ENCODE results near the gene DUSP22.

DUSP22 gene

DNA sequence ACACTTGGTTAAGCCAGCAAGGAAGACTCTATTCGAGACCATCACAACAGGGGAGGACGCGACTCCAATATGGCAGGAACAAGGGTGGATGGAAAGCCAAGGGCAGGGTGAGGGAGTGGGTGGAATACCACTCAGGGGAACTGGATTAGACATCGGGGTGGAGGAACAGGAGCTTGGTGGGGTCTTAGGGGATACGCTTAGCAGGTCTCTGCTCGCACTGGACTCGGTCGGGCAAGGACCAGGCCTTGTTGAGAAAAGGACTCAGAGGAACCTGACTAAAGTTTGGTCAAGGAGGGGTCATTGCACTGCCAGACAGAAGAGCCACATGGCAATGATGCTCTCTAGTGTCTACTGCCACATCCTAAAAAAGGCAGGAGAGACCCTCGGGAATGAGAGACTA lies 10.5 kb downstream of the DUSP22 start:
- Histone ChIP-seq H3K9me3 (ENCODE audit: control insufficient read depth in 5 of 5, low read length in 5 of 5) (no peaks in the 10 kb centered on the region), H3K4me3 (ENCODE audit: low read depth in 1 of 5, low read length in 5 of 5) (no peak overlapping the region), H3K27me3 (ENCODE audit: control insufficient read depth in 5 of 5, insufficient read depth in 4 of 5, low read length in 5 of 5) (no peaks in the 10 kb centered on the region), H3K4me1 (ENCODE audit: control insufficient read depth in 5 of 5, insufficient read depth in 5 of 5, low read length in 5 of 5) (peaks cover 6 to 35% (median 28%) of the 10 kb centered on the region in 5 donors), H3K36me3 (ENCODE audit: control insufficient read depth in 5 of 5, insufficient read depth in 5 of 5, low read length in 5 of 5) (peaks cover 0 to 19% (median 12%) of the 10 kb centered on the region in 5 donors), H3K27ac (ENCODE audit: low read depth, low read length) (no peak overlapping the region), H3K9ac (ENCODE audit: low read length in 5 of 5) (no peak overlapping the region)

DNA sequence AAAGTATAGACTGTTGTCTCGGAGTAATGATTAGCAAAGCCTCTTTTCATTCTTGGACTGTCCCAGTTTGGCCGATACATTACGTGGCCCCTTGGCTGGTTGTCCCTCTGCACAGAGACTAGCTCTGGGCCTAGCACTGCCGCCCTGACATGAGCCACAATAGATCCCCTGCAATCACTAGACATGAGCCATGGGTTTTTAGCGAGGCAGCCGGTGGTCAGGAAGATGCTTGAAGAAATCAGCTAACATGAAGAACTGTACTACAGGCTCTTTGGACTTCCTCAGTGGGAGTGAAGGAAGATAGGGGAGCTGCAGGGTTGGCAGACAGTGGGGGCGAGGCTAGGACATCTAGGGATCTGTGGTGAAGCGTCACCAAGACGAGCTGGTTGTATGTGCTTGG lies 11.0 kb downstream of the DUSP22 start:
- H3K4me3 ChIP-seq (ENCODE audit: low read depth in 1 of 5, low read length in 5 of 5): no peak overlapping the region
- H3K9ac ChIP-seq (ENCODE audit: low read length in 5 of 5): no peak overlapping the region
- H3K27ac ChIP-seq (ENCODE audit: low read depth, low read length): no peak overlapping the region
- H3K27me3 ChIP-seq (ENCODE audit: control insufficient read depth in 5 of 5, insufficient read depth in 4 of 5, low read length in 5 of 5): no peaks in the 10 kb centered on the region
- peaks cover 5 to 33% (median 28%) of the 10 kb centered on the region in 5 donors for H3K4me1 ChIP-seq (ENCODE audit: control insufficient read depth in 5 of 5, insufficient read depth in 5 of 5, low read length in 5 of 5)
- no peaks in the 10 kb centered on the region for H3K9me3 ChIP-seq (ENCODE audit: control insufficient read depth in 5 of 5, low read length in 5 of 5)
- H3K36me3 ChIP-seq (ENCODE audit: control insufficient read depth in 5 of 5, insufficient read depth in 5 of 5, low read length in 5 of 5): peaks cover 0 to 24% (median 12%) of the 10 kb centered on the region in 5 donors

DNA sequence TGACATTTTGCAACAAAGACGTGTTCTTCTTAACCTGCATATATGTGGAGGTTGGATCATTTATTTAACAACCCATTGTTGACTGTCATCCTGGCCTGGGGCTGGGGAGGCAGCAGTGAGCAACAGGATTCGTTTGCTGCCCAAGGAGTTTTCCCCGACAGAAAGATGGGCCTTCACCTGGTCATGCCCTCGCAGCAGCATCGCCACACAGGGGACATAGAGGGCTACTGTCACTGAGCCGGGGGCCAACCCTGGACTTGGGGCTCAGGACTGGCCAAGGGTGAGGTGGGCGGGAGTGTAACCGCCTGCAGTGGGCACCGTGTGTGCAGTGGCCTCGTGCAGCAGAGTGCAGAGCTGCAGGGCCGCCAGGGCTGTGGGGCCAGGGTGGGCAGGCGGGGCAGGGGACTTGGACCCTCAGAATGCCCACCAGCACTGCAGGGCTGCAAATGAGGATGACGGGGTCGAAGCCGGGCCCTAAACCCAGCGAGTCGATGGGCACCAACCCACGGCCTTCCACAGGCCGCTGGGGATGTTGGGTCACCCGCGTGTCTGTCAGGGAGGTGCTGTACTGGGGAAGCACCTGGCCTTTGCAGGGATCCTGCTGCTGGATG lies 11.8 kb downstream of the DUSP22 start:
- peaks cover 5 to 25% (median 21%) of the 10 kb centered on the region in 5 donors for H3K4me1 ChIP-seq (ENCODE audit: control insufficient read depth in 5 of 5, insufficient read depth in 5 of 5, low read length in 5 of 5)
- H3K36me3 ChIP-seq (ENCODE audit: control insufficient read depth in 5 of 5, insufficient read depth in 5 of 5, low read length in 5 of 5): peaks cover 0 to 26% (median 12%) of the 10 kb centered on the region in 5 donors
- H3K27ac ChIP-seq (ENCODE audit: low read depth, low read length): no peak overlapping the region
- no peaks in the 10 kb centered on the region for H3K9me3 ChIP-seq (ENCODE audit: control insufficient read depth in 5 of 5, low read length in 5 of 5)
- H3K27me3 ChIP-seq (ENCODE audit: control insufficient read depth in 5 of 5, insufficient read depth in 4 of 5, low read length in 5 of 5): no peaks in the 10 kb centered on the region
- no peak overlapping the region for H3K9ac ChIP-seq (ENCODE audit: low read length in 5 of 5)
- no peak overlapping the region for H3K4me3 ChIP-seq (ENCODE audit: low read depth in 1 of 5, low read length in 5 of 5)

- Histone ChIP-seq H3K27me3 (ENCODE audit: control insufficient read depth in 5 of 5, insufficient read depth in 4 of 5, low read length in 5 of 5) (no peaks in the 10 kb centered on the region), H3K4me3 (ENCODE audit: low read depth in 1 of 5, low read length in 5 of 5) (no peak overlapping the region), H3K9me3 (ENCODE audit: control insufficient read depth in 5 of 5, low read length in 5 of 5) (no peaks in the 10 kb centered on the region), H3K9ac (ENCODE audit: low read length in 5 of 5) (no peak overlapping the region), H3K36me3 (ENCODE audit: control insufficient read depth in 5 of 5, insufficient read depth in 5 of 5, low read length in 5 of 5) (peaks cover 0 to 26% (median 12%) of the 10 kb centered on the region in 5 donors), H3K4me1 (ENCODE audit: control insufficient read depth in 5 of 5, insufficient read depth in 5 of 5, low read length in 5 of 5) (peaks cover 5 to 19% (median 16%) of the 10 kb centered on the region in 5 donors), H3K27ac (ENCODE audit: low read depth, low read length) (no peak overlapping the region)
These were observed 12.6 kb downstream of the DUSP22 start for GRCh38 chr6:304833-305370.

GRCh38 chr6:305371-306206 lies 13.3 kb downstream of the DUSP22 start:
- no peaks in the 10 kb centered on the region for H3K27me3 ChIP-seq (ENCODE audit: control insufficient read depth in 5 of 5, insufficient read depth in 4 of 5, low read length in 5 of 5)
- no peaks in the 10 kb centered on the region for H3K9me3 ChIP-seq (ENCODE audit: control insufficient read depth in 5 of 5, low read length in 5 of 5)
- no peak overlapping the region for H3K9ac ChIP-seq (ENCODE audit: low read length in 5 of 5)
- peaks cover 5 to 19% (median 16%) of the 10 kb centered on the region in 5 donors for H3K4me1 ChIP-seq (ENCODE audit: control insufficient read depth in 5 of 5, insufficient read depth in 5 of 5, low read length in 5 of 5)
- H3K36me3 ChIP-seq (ENCODE audit: control insufficient read depth in 5 of 5, insufficient read depth in 5 of 5, low read length in 5 of 5): peaks cover 0 to 26% (median 12%) of the 10 kb centered on the region in 5 donors
- no peak overlapping the region for H3K4me3 ChIP-seq (ENCODE audit: low read depth in 1 of 5, low read length in 5 of 5)
- no peak overlapping the region for H3K27ac ChIP-seq (ENCODE audit: low read depth, low read length)

DNA sequence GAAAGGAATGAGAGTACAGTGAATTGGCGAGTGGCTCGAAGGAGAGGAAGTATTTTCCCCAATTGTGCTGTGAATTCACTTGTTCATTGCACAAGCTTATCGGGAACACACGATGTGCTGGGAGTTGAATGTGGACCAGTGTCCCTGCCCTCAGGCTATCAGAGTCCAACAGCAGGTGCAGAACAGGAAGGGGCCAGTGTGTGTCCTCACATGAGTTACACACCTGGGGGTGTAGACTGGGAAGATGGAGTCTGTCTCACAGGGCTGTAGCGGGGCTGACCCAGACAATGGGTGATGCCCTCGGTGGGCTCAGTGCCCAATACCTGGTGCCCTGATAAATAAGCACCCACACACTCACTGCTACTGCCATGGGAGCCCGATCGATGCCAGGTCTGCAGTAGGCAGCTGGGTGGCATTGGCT lies 14.4 kb downstream of the DUSP22 start:
- no peak overlapping the region for H3K9ac ChIP-seq (ENCODE audit: low read length in 5 of 5)
- no peaks in the 10 kb centered on the region for H3K27me3 ChIP-seq (ENCODE audit: control insufficient read depth in 5 of 5, insufficient read depth in 4 of 5, low read length in 5 of 5)
- peaks cover 5 to 21% (median 16%) of the 10 kb centered on the region in 5 donors for H3K4me1 ChIP-seq (ENCODE audit: control insufficient read depth in 5 of 5, insufficient read depth in 5 of 5, low read length in 5 of 5)
- H3K27ac ChIP-seq (ENCODE audit: low read depth, low read length): no peak overlapping the region
- peak overlapping the region in 1 of 5 donors; percentile 13 for H3K4me3 ChIP-seq (ENCODE audit: low read depth in 1 of 5, low read length in 5 of 5)
- peaks cover 0 to 26% (median 12%) of the 10 kb centered on the region in 5 donors for H3K36me3 ChIP-seq (ENCODE audit: control insufficient read depth in 5 of 5, insufficient read depth in 5 of 5, low read length in 5 of 5)
- no peaks in the 10 kb centered on the region for H3K9me3 ChIP-seq (ENCODE audit: control insufficient read depth in 5 of 5, low read length in 5 of 5)

GRCh38 chr6:307065-307814 lies 15.0 kb downstream of the DUSP22 start:
- H3K4me3 ChIP-seq (ENCODE audit: low read depth in 1 of 5, low read length in 5 of 5): peak overlapping the region in 1 of 5 donors; percentile 13
- H3K27ac ChIP-seq (ENCODE audit: low read depth, low read length): no peak overlapping the region
- H3K9me3 ChIP-seq (ENCODE audit: control insufficient read depth in 5 of 5, low read length in 5 of 5): no peaks in the 10 kb centered on the region
- no peaks in the 10 kb centered on the region for H3K27me3 ChIP-seq (ENCODE audit: control insufficient read depth in 5 of 5, insufficient read depth in 4 of 5, low read length in 5 of 5)
- H3K4me1 ChIP-seq (ENCODE audit: control insufficient read depth in 5 of 5, insufficient read depth in 5 of 5, low read length in 5 of 5): peaks cover 7 to 27% (median 21%) of the 10 kb centered on the region in 5 donors
- H3K36me3 ChIP-seq (ENCODE audit: control insufficient read depth in 5 of 5, insufficient read depth in 5 of 5, low read length in 5 of 5): peaks cover 0 to 26% (median 12%) of the 10 kb centered on the region in 5 donors
- H3K9ac ChIP-seq (ENCODE audit: low read length in 5 of 5): no peak overlapping the region

DNA sequence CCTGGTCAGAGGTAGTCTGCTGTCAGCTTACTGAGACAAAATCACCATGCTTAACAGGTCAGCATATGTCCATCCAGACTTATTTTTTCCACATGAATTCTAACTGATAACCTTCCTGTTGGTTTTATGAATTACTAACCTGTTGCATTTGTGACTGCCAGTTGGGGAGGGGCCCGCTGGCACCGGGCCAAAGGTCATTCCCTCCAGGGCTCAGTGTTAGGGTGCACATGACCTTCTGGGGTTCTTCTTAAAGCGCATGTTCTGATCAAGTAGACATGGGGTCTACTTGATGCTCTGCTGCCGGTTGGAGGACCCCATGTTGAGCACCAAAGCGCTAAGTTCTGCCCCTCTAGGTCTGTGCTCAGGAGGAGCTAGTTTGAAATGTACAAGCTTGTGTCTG lies 15.6 kb downstream of the DUSP22 start:
- Histone ChIP-seq H3K27me3 (ENCODE audit: control insufficient read depth in 5 of 5, insufficient read depth in 4 of 5, low read length in 5 of 5) (no peaks in the 10 kb centered on the region), H3K4me3 (ENCODE audit: low read depth in 1 of 5, low read length in 5 of 5) (no peak overlapping the region), H3K9me3 (ENCODE audit: control insufficient read depth in 5 of 5, low read length in 5 of 5) (no peaks in the 10 kb centered on the region), H3K27ac (ENCODE audit: low read depth, low read length) (no peak overlapping the region), H3K36me3 (ENCODE audit: control insufficient read depth in 5 of 5, insufficient read depth in 5 of 5, low read length in 5 of 5) (peaks cover 0 to 26% (median 12%) of the 10 kb centered on the region in 5 donors), H3K9ac (ENCODE audit: low read length in 5 of 5) (no peak overlapping the region), H3K4me1 (ENCODE audit: control insufficient read depth in 5 of 5, insufficient read depth in 5 of 5, low read length in 5 of 5) (peaks cover 7 to 29% (median 23%) of the 10 kb centered on the region in 5 donors)

DNA sequence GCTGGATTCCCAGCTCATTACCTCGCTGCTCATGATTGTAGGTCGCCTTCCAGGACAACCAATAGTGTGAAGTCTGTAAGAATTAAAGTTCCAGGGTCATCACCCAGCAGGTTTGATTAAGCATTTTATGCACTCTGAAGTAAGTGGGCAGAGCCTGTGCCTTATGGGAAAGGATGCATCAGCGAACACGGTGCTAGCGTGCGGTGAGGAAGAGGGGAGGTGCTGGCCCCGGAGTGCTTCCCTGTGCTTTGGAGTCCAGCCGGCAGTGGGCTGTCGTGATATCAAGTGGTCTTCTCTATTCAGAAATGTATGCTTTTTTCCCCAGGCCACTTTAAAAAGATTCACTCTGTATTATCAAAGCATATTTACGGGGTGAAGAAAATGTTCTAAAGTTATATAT lies 16.0 kb downstream of the DUSP22 start:
- Histone ChIP-seq H3K4me3 (ENCODE audit: low read depth in 1 of 5, low read length in 5 of 5) (no peak overlapping the region), H3K27ac (ENCODE audit: low read depth, low read length) (no peak overlapping the region), H3K36me3 (ENCODE audit: control insufficient read depth in 5 of 5, insufficient read depth in 5 of 5, low read length in 5 of 5) (peaks cover 0 to 26% (median 12%) of the 10 kb centered on the region in 5 donors), H3K4me1 (ENCODE audit: control insufficient read depth in 5 of 5, insufficient read depth in 5 of 5, low read length in 5 of 5) (peaks cover 7 to 33% (median 23%) of the 10 kb centered on the region in 5 donors), H3K9me3 (ENCODE audit: control insufficient read depth in 5 of 5, low read length in 5 of 5) (no peaks in the 10 kb centered on the region), H3K27me3 (ENCODE audit: control insufficient read depth in 5 of 5, insufficient read depth in 4 of 5, low read length in 5 of 5) (no peaks in the 10 kb centered on the region), H3K9ac (ENCODE audit: low read length in 5 of 5) (no peak overlapping the region)

Data from subcutaneous abdominal adipose tissue (tissue), 5 donors.